ENCODE measurements around the gene SLC10A6. TPM values are rescaled to one million over a fixed set of nuclear protein-coding genes. Genes with fewer than 3 reads are reported as not detected.

SLC10A6 gene
- total and polyA plus RNA-seq, 10 of the 15 experiments (the other 5 are each of a cell fraction or from before 2014, with no cell fraction given), result 0.05 TPM; not detected in 9

DNA sequence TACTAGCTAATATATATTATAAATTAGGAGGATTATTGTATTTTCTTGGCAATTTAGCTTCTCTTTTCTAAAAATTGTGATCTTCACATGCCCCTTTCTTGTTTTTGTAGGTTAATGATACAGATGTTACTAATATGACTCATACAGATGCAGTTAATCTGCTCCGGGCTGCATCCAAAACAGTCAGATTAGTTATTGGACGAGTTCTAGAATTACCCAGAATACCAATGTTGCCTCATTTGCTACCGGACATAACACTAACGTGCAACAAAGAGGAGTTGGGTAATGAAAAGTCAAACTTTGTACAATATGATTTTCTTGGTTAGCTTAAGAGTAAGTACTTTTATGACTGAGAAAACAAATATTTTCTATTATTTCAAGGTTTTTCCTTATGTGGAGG, 74.1 kb downstream of the SLC10A6 start:
- no TSS peak for BruUV-seq (replicated peaks)
- H3K9me3 ChIP-seq (replicated peaks; ENCODE audit: control insufficient read depth, insufficient read depth, low read length), result no peaks in the 10 kb centered on the region
- no peaks in the 10 kb centered on the region for H3K4me1 ChIP-seq (ENCODE audit: control insufficient read depth, insufficient read depth, low read length)
- H3K9ac ChIP-seq (ENCODE audit: control insufficient read depth, insufficient read depth, low read length), result no peak overlapping the region
- RAD21 ChIA-PET (ENCODE audit: unreplicated experiment), result interaction anchor here (0.6 to 0.7 kb wide), 2 partner anchors 181 to 253 kb away, joined by 3 read pairs; partner anchors contain the start of gene PTPN13
- ATAC-seq, result no peak
- H3K79me2 ChIP-seq (ENCODE audit: control insufficient read depth, insufficient read depth, low read length), result no peaks in the 10 kb centered on the region
- intact Hi-C loops (cut with micrococcal nuclease; ENCODE audit: unreplicated experiment) (no loop called here), in situ Hi-C loops (cut with MboI) (no loop called here)
- H3K27ac ChIP-seq (ENCODE audit: control insufficient read depth, insufficient read depth), result no peak overlapping the region
- no peak for FAIRE-seq
- CTCF ChIA-PET, result interaction anchor here (0.8 to 1.5 kb wide), 3 partner anchors 253 to 277 kb away, joined by 3 to 7 read pairs (median 3); no protein-coding TSS in a partner anchor
- H3K4me2 ChIP-seq (ENCODE audit: control insufficient read depth, insufficient read depth), result no peak overlapping the region
- 24% methylated on average over 4 of the region's 4 CpGs for WGBS (ENCODE audit: insufficient coverage, insufficient replicate concordance, low lambda C conversion rate, missing lambda C conversion rate)
- no peaks in the 10 kb centered on the region for H4K20me1 ChIP-seq (ENCODE audit: control insufficient read depth, insufficient read depth)
- TF ChIP-seq CEBPB (IDR thresholded peaks at IDR 0.05; ENCODE audit: borderline replicate concordance in 1 of 2, low read depth in 2 of 2, low read length in 2 of 2) (no peak), STAT1 (conservative IDR thresholded peaks at IDR 0.05) (no peak), LARP7 (IDR thresholded peaks at IDR 0.05) (no peak), IRF4 (IDR thresholded peaks at IDR 0.05; ENCODE audit: low read depth, low read length) (no peak), TCF7 (IDR thresholded peaks at IDR 0.05; ENCODE audit: borderline replicate concordance) (no peak), ZSCAN29 (IDR thresholded peaks at IDR 0.05) (no peak), MEF2B (IDR thresholded peaks at IDR 0.05; ENCODE audit: partially characterized antibody, poor library complexity, severe bottlenecking) (no peak), CREB1 (IDR thresholded peaks at IDR 0.05; ENCODE audit: low read depth) (no peak)
- TF ChIP-seq, protein P1, sequence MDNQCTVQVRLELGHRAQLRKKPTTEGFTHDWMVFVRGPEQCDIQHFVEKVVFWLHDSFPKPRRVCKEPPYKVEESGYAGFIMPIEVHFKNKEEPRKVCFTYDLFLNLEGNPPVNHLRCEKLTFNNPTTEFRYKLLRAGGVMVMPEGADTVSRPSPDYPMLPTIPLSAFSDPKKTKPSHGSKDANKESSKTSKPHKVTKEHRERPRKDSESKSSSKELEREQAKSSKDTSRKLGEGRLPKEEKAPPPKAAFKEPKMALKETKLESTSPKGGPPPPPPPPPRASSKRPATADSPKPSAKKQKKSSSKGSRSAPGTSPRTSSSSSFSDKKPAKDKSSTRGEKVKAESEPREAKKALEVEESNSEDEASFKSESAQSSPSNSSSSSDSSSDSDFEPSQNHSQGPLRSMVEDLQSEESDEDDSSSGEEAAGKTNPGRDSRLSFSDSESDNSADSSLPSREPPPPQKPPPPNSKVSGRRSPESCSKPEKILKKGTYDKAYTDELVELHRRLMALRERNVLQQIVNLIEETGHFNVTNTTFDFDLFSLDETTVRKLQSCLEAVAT (IDR thresholded peaks at IDR 0.05), result no peak
- TF ChIP-seq, protein P2, sequence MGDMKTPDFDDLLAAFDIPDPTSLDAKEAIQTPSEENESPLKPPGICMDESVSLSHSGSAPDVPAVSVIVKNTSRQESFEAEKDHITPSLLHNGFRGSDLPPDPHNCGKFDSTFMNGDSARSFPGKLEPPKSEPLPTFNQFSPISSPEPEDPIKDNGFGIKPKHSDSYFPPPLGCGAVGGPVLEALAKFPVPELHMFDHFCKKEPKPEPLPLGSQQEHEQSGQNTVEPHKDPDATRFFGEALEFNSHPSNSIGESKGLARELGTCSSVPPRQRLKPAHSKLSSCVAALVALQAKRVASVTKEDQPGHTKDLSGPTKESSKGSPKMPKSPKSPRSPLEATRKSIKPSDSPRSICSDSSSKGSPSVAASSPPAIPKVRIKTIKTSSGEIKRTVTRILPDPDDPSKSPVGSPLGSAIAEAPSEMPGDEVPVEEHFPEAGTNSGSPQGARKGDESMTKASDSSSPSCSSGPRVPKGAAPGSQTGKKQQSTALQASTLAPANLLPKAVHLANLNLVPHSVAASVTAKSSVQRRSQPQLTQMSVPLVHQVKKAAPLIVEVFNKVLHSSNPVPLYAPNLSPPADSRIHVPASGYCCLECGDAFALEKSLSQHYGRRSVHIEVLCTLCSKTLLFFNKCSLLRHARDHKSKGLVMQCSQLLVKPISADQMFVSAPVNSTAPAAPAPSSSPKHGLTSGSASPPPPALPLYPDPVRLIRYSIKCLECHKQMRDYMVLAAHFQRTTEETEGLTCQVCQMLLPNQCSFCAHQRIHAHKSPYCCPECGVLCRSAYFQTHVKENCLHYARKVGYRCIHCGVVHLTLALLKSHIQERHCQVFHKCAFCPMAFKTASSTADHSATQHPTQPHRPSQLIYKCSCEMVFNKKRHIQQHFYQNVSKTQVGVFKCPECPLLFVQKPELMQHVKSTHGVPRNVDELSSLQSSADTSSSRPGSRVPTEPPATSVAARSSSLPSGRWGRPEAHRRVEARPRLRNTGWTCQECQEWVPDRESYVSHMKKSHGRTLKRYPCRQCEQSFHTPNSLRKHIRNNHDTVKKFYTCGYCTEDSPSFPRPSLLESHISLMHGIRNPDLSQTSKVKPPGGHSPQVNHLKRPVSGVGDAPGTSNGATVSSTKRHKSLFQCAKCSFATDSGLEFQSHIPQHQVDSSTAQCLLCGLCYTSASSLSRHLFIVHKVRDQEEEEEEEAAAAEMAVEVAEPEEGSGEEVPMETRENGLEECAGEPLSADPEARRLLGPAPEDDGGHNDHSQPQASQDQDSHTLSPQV (IDR thresholded peaks at IDR 0.05), result no peak
- no peak overlapping the region for H2AFZ ChIP-seq (ENCODE audit: control insufficient read depth, low read depth, low read length)
- POLR2A ChIA-PET, result interaction anchor here (0.9 kb wide), 1 partner anchor 93 kb away, joined by 3 read pairs; no protein-coding TSS in a partner anchor
- no peaks in the 10 kb centered on the region for H3K27me3 ChIP-seq (replicated peaks in 1 of 2; ENCODE audit: control insufficient read depth in 2 of 2, insufficient read depth in 2 of 2, low read length in 1 of 2)
- DNase-seq (ENCODE audit: low read depth, low spot score), result no peak
- H3K4me3 ChIP-seq, result no peak overlapping the region
- H3K36me3 ChIP-seq (ENCODE audit: control insufficient read depth in 2 of 2, insufficient read depth in 2 of 2, low read length in 1 of 2), result no peaks in the 10 kb centered on the region; a peak in 1 of 4 replicates
- SMC1A ChIA-PET (ENCODE audit: uncharacterized antibody, unreplicated experiment), result interaction anchor here (0.8 to 2.8 kb wide), 4 partner anchors 15 to 279 kb away, joined by 3 to 19 read pairs (median 4); no protein-coding TSS in a partner anchor

Other genes with a start within 250 kb of the SLC10A6 start
- gene C4orf36, start 43.0 kb upstream of the SLC10A6 start, total RNA-seq (2014; rRNA removed), result 1.5 and 3.6 TPM in 2 replicates
- gene C4orf36, start 43.0 kb upstream of the SLC10A6 start, total RNA-seq (2014; rRNA removed; fragmentation: Illumina TruSeq; extraction: Trizol), result 1.3 TPM in 2 replicates
- 1.4 and 2.3 TPM in 2 replicates for gene C4orf36, start 43.0 kb upstream of the SLC10A6 start, total RNA-seq (2021)
- gene C4orf36, start 43.0 kb upstream of the SLC10A6 start, polyA plus RNA-seq (2011; rRNA removed), result 0.35 TPM in 1 of 2 replicates, not detected in the other
- 0.40 and 1.4 TPM in 2 replicates for gene C4orf36, start 43.0 kb upstream of the SLC10A6 start, polyA plus RNA-seq (2014; fragmentation: Illumina TruSeq; extraction: Trizol)
- not detected for gene C4orf36, start 43.0 kb upstream of the SLC10A6 start, polyA plus RNA-seq (2014; fragmentation: Nextera tagmentation; extraction: Ambion mirVana)
- 1.1 and 2.7 TPM in 2 replicates for gene C4orf36, start 43.0 kb upstream of the SLC10A6 start, polyA plus RNA-seq (2014; rRNA removed)
- 1 to 10 TPM in 1 of 2 experiments, under 1 TPM in 1; 0.84 to 1.2 TPM for gene C4orf36, start 43.0 kb upstream of the SLC10A6 start, polyA plus RNA-seq (2016; fragmentation: Nextera tagmentation; extraction: Ambion mirVana)
- 21.2 and 21.3 TPM in 2 replicates for gene AFF1, start 85.6 kb upstream of the SLC10A6 start, total RNA-seq (2014; rRNA removed)
- 21.5 and 22.8 TPM in 2 replicates for gene AFF1, start 85.6 kb upstream of the SLC10A6 start, total RNA-seq (2014; rRNA removed; fragmentation: Illumina TruSeq; extraction: Trizol)
- gene AFF1, start 85.6 kb upstream of the SLC10A6 start, total RNA-seq (2021), result 52.5 and 56.1 TPM in 2 replicates
- 25.1 and 26.1 TPM in 2 replicates for gene AFF1, start 85.6 kb upstream of the SLC10A6 start, polyA plus RNA-seq (2011; rRNA removed)
- gene AFF1, start 85.6 kb upstream of the SLC10A6 start, polyA plus RNA-seq (2014; fragmentation: Illumina TruSeq; extraction: Trizol), result 30.7 and 32.9 TPM in 2 replicates
- gene AFF1, start 85.6 kb upstream of the SLC10A6 start, polyA plus RNA-seq (2014; fragmentation: Nextera tagmentation; extraction: Ambion mirVana), result 10 to 100 TPM in 1 of 2 experiments, 1 to 10 TPM in 1; 3.5 to 11.4 TPM
- gene AFF1, start 85.6 kb upstream of the SLC10A6 start, polyA plus RNA-seq (2014; rRNA removed), result 18.6 and 20.5 TPM in 2 replicates
- 10 to 100 TPM; 21.6 to 24.0 TPM for gene AFF1, start 85.6 kb upstream of the SLC10A6 start, polyA plus RNA-seq (2016; fragmentation: Nextera tagmentation; extraction: Ambion mirVana)